Testis (tissue), 3 donors: ENCODE data around the gene SLC38A1. TPM values are rescaled to one million over a fixed set of nuclear protein-coding genes. Genes with fewer than 3 reads are reported as not detected.

Experiments
- DNase-seq: peaks from one replicate; pipeline ENCODE4 v3.0.0-alpha.2; 2019
- H3K27ac ChIP-seq, 2 donors: fragments of 200-600 bp; sonication (generic); one replicate each; pipeline ENCODE4 v1.5.1; 2019
- H3K27me3 ChIP-seq: fragments of 200-600 bp; sonication (generic); one replicate; pipeline ENCODE4 v1.5.1; 2019
- H3K36me3 ChIP-seq: fragments of 200-600 bp; sonication (generic); one replicate; pipeline ENCODE4 v1.5.1; 2017; ENCODE audit warnings: low read depth; ENCODE audit errors: missing control alignments
- H3K4me1 ChIP-seq: fragments of 200-600 bp; sonication (generic); one replicate; pipeline ENCODE4 v1.5.1; 2019
- H3K4me3 ChIP-seq, 2 donors: fragments of 200-600 bp; sonication (generic); one replicate each; pipeline ENCODE4 v1.5.1; 2017 to 2019
- H3K9me3 ChIP-seq: fragments of 200-600 bp; sonication (generic); one replicate; pipeline ENCODE4 v1.5.1; 2017
- CTCF ChIP-seq, 3 experiments: fragments of 450-650 bp in 2 of 3; fragments of 200-600 bp in 1 of 3; sonication (generic) in 1 of 3; IDR thresholded peaks; one replicate each; pipeline ENCODE4 v1.5.1; 2016 to 2019; ENCODE audit warnings: antibody characterized with exemption in 3 of 3, mild to moderate bottlenecking in 2 of 3, moderate library complexity in 1 of 3
- POLR2A ChIP-seq: fragments of 450-650 bp; IDR thresholded peaks from one replicate; pipeline ENCODE4 v1.6.1; 2017; ENCODE audit warnings: antibody characterized with exemption, mild to moderate bottlenecking, moderate library complexity
- whole genome bisulfite sequencing, 2 donors: methylation state at CpG; one replicate each; pipeline ENCODE4 v1.1.5; 2018; 5-methylcytosine and 5-hydroxymethylcytosine counted together
- intact Hi-C: fragments of 100-400 bp; cut with DNase I; formaldehyde crosslinking; loops from one replicate; pipeline ENCODE4 v1.15.1; 2023; ENCODE audit warnings: low total_unique reads
- polyA plus RNA-seq: library from polyadenylated mRNA; stranded (reverse); fragments of 350-450 nt; fragmentation: Illumina TruSeq; extraction: RNeasy Lipid Tissue Mini Kit (QIAGEN cat#74804); gene quantifications from one replicate; pipeline ENCODE4 v1.2.3, GENCODE V29; 2014; ENCODE audit warnings: low read depth, low replicate concordance; ENCODE audit not compliant: insufficient read depth
- total RNA-seq, 2 donors: library from RNA; depleted of rRNA; stranded (reverse); fragments of >200 nt; gene quantifications; one replicate each; pipeline ENCODE4 v1.2.3, GENCODE V29; 2016

SLC38A1 gene
- total and polyA plus RNA-seq, 3 donors from 2014 or later = 1.6 to 8.7 (median 4.0) TPM

GRCh38 chr12:46152456-46152855 lies 116.4 kb downstream of the SLC38A1 start:
- intact Hi-C loops = no loop called here
- no peaks in the 10 kb centered on the region for H3K4me1 ChIP-seq
- H3K36me3 ChIP-seq = no peaks in the 10 kb centered on the region

GRCh38 chr12:46150735-46151134 lies 118.1 kb downstream of the SLC38A1 start:
- intact Hi-C loops = no loop called here
- no peaks in the 10 kb centered on the region for H3K9me3 ChIP-seq
- H3K36me3 ChIP-seq = no peaks in the 10 kb centered on the region
- no peaks in the 10 kb centered on the region for H3K4me1 ChIP-seq
- TF ChIP-seq CTCF (IDR thresholded peaks at IDR 0.05) = no peak
- H3K27me3 ChIP-seq = no peaks in the 10 kb centered on the region
- H3K27ac ChIP-seq = no peak overlapping the region
- no peak for DNase-seq
- 78 to 81% methylated on average over 3 of the region's 3 CpGs for WGBS, 2 donors
- H3K4me3 ChIP-seq = no peak overlapping the region

More at GRCh38 chr12:46152456-46152855, 116.4 kb downstream of the SLC38A1 start:
- Histone ChIP-seq H3K4me3 (no peak overlapping the region), H3K9me3 (no peaks in the 10 kb centered on the region), H3K27ac (no peak overlapping the region), H3K27me3 (no peaks in the 10 kb centered on the region)
- DNase-seq = no peak
- 72% methylated on average over 1 of the region's 1 CpG for WGBS, 2 donors
- TF ChIP-seq POLR2A (no peak), CTCF (IDR thresholded peaks at IDR 0.05) (no peak)

GRCh38 chr12:46149905-46150304 lies 118.9 kb downstream of the SLC38A1 start:
- H3K27ac ChIP-seq = no peak overlapping the region
- intact Hi-C loops = no loop called here
- H3K27me3 ChIP-seq = no peaks in the 10 kb centered on the region
- no peaks in the 10 kb centered on the region for H3K4me1 ChIP-seq
- H3K36me3 ChIP-seq = no peaks in the 10 kb centered on the region
- 78 to 82% methylated on average over 1 of the region's 1 CpG for WGBS, 2 donors
- DNase-seq = no peak
- no peak for TF ChIP-seq POLR2A
- TF ChIP-seq CTCF (IDR thresholded peaks at IDR 0.05) = no peak
- H3K4me3 ChIP-seq = no peak overlapping the region
- no peaks in the 10 kb centered on the region for H3K9me3 ChIP-seq

- intact Hi-C loops = no loop called here
- Histone ChIP-seq H3K4me1 (no peaks in the 10 kb centered on the region), H3K36me3 (no peaks in the 10 kb centered on the region), H3K9me3 (no peaks in the 10 kb centered on the region), H3K4me3 (no peak overlapping the region), H3K27ac (no peak overlapping the region), H3K27me3 (no peaks in the 10 kb centered on the region)
- 87 to 95% methylated on average over 2 of the region's 2 CpGs for WGBS, 2 donors
- DNase-seq = no peak
- no peak for TF ChIP-seq POLR2A
- no peak for TF ChIP-seq CTCF (IDR thresholded peaks at IDR 0.05)
Measured at GRCh38 chr12:46149079-46149464, 119.8 kb downstream of the SLC38A1 start.

GRCh38 chr12:46148327-46149078 lies 120.3 kb downstream of the SLC38A1 start:
- intact Hi-C loops = no loop called here
- DNase-seq = no peak
- TF ChIP-seq POLR2A (no peak), CTCF (IDR thresholded peaks at IDR 0.05) (no peak)

More at GRCh38 chr12:46148327-46149078, 120.3 kb downstream of the SLC38A1 start:
- WGBS, 2 donors = 67 to 70% methylated on average over 5 of the region's 5 CpGs
- H3K9me3 ChIP-seq = no peaks in the 10 kb centered on the region
- no peaks in the 10 kb centered on the region for H3K27me3 ChIP-seq
- no peaks in the 10 kb centered on the region for H3K36me3 ChIP-seq
- H3K4me1 ChIP-seq = no peaks in the 10 kb centered on the region
- H3K27ac ChIP-seq = no peak overlapping the region
- no peak overlapping the region for H3K4me3 ChIP-seq
